ENCODE data around the gene ANKMY1.

Gene ANKMY1

GRCh38 chr2:240437551-240437860, 120.3 kb downstream of the ANKMY1 start:
- H3K4me3 ChIP-seq = peak overlapping the region; percentile 95
- no peak overlapping the region for H3K27ac ChIP-seq
- DNase-seq (ENCODE audit: low spot score) = no peak
- no peak for TF ChIP-seq CTCF (IDR thresholded peaks at IDR 0.05)

- peak overlapping the region; percentile 95 for H3K4me3 ChIP-seq
- H3K27ac ChIP-seq = peak overlapping the region; percentile 81 to 96
- no peak for TF ChIP-seq CTCF (IDR thresholded peaks at IDR 0.05)
- no peak for DNase-seq (ENCODE audit: low spot score)
Observed at GRCh38 chr2:240436683-240437550, 120.9 kb downstream of the ANKMY1 start.

GRCh38 chr2:240435948-240436682, 121.7 kb downstream of the ANKMY1 start:
- no peak for TF ChIP-seq CTCF (IDR thresholded peaks at IDR 0.05)
- no peak for DNase-seq (ENCODE audit: low spot score)
- peak overlapping the region; percentile 81 to 96 for H3K27ac ChIP-seq
- peak overlapping the region; percentile 95 for H3K4me3 ChIP-seq

GRCh38 chr2:240435457-240435947, 122.3 kb downstream of the ANKMY1 start, which contains the start of gene GPC1:
Gene GPC1, plus strand, starts transcription at chr2:240435663. Its CDS starts 256 bp downstream, at chr2:240435919.
- Histone ChIP-seq H3K27ac (peak within 1 kb of the TSS; percentile 81 to 96), H3K4me3 (peak within 1 kb of the TSS; percentile 95)
- DNase-seq (ENCODE audit: low spot score) = no peak
- no peak for TF ChIP-seq CTCF (IDR thresholded peaks at IDR 0.05)

GRCh38 chr2:240434728-240435456, 122.9 kb downstream of the ANKMY1 start:
- peak; percentile 91 for DNase-seq (ENCODE audit: low spot score)
- no peak for TF ChIP-seq CTCF (IDR thresholded peaks at IDR 0.05)
- peak overlapping the region; percentile 95 for H3K4me3 ChIP-seq
- peak overlapping the region; percentile 81 to 96 for H3K27ac ChIP-seq

- Histone ChIP-seq H3K27ac (peak overlapping the region; percentile 81 to 96), H3K4me3 (peak overlapping the region; percentile 95)
- DNase-seq (ENCODE audit: low spot score) = peak; percentile 86
- TF ChIP-seq CTCF (IDR thresholded peaks at IDR 0.05) = no peak
Observed at GRCh38 chr2:240433973-240434727, 123.6 kb downstream of the ANKMY1 start.
